IMR-90 (cell line): ENCODE results near the gene ZNF606. TPM values are rescaled to one million over a fixed set of nuclear protein-coding genes. Genes with fewer than 3 reads are reported as not detected.

Experiments used
- ATAC-seq: fragments of 200-7000 bp; cut with Tn5 transposase; 2 replicates; pipeline ENCODE4 v1.9.1; 2020; ENCODE audit warnings: low read depth, mild to moderate bottlenecking, moderate library complexity
- BruUV-seq: library from RNA; stranded (reverse); fragments of 400-500 nt; replicated peaks from 2 replicates; lab custom pipeline; 2021; lab: Mats Ljungman, UMichigan
- CTCF ChIA-PET: fragments of 300-600 bp; formaldehyde crosslinking; extraction: SDS; loops from one replicate; lab custom pipeline; 2021; ENCODE audit warnings: antibody characterized with exemption; lab: Yijun Ruan, JAX
- POLR2A ChIA-PET: fragments of 300-600 bp; sonication (Branson Sonifier 250); formaldehyde crosslinking; loops from one replicate; lab custom pipeline; 2022; ENCODE audit warnings: antibody characterized with exemption; ENCODE audit not compliant: unreplicated experiment; lab: Charles Lee
- DNase-seq: peaks from one replicate; pipeline ENCODE4 v3.0.0; 2013
- H2AFZ ChIP-seq: replicated peaks from 2 replicates; pipeline ENCODE3; 2013; ENCODE audit warnings: low read length, mild to moderate bottlenecking; ENCODE audit not compliant: poor library complexity
- H2AK5ac ChIP-seq: 2 replicates; pipeline ENCODE4 v1.6.1; 2013; ENCODE audit warnings: low read depth, low read length, inconsistent platforms
- H2AK9ac ChIP-seq: replicated peaks from 2 replicates; pipeline ENCODE3; 2013; ENCODE audit warnings: mild to moderate bottlenecking, low read depth, low read length, moderate library complexity; ENCODE audit not compliant: poor library complexity
- H2BK120ac ChIP-seq: 2 replicates; pipeline ENCODE4 v1.6.1; 2013; ENCODE audit warnings: low read depth, low read length, inconsistent platforms
- H2BK15ac ChIP-seq: 3 replicates; pipeline ENCODE4 v1.6.1; 2013; ENCODE audit warnings: low read depth, low read length, inconsistent platforms
- H2BK20ac ChIP-seq: 2 replicates; pipeline ENCODE4 v1.6.1; 2013; ENCODE audit warnings: low read depth, mild to moderate bottlenecking, inconsistent platforms, low read length, moderate library complexity
- H2BK5ac ChIP-seq: 2 replicates; pipeline ENCODE4 v1.6.1; 2013; ENCODE audit warnings: mild to moderate bottlenecking, low read depth, low read length, inconsistent platforms; ENCODE audit not compliant: poor library complexity, severe bottlenecking
- H3K14ac ChIP-seq: replicated peaks from 2 replicates; pipeline ENCODE4 v1.6.1; 2013; ENCODE audit warnings: low read depth, low read length, inconsistent platforms
- H3K18ac ChIP-seq: 2 replicates; pipeline ENCODE4 v1.6.1; 2013; ENCODE audit warnings: low read depth, low read length, control low read depth
- H3K23ac ChIP-seq: 2 replicates; pipeline ENCODE4 v1.6.1; 2013; ENCODE audit warnings: low read depth, low read length, inconsistent platforms
- H3K27ac ChIP-seq: 2 replicates; pipeline ENCODE4 v1.5.1; 2013; ENCODE audit warnings: mild to moderate bottlenecking, control low read depth, low read length; ENCODE audit not compliant: insufficient read depth
- H3K27me3 ChIP-seq: 2 replicates; pipeline ENCODE4 v1.6.1; 2013; ENCODE audit warnings: low read length; ENCODE audit not compliant: control insufficient read depth, insufficient read depth
- H3K36me3 ChIP-seq: 2 replicates; pipeline ENCODE4 v1.6.1; 2013; ENCODE audit warnings: low read length, mixed read lengths; ENCODE audit not compliant: control insufficient read depth, insufficient read depth
- H3K4ac ChIP-seq: 2 replicates; pipeline ENCODE4 v1.6.1; 2013; ENCODE audit warnings: low read depth, low read length, inconsistent platforms
- H3K4me1 ChIP-seq: 2 replicates; pipeline ENCODE4 v1.6.1; 2013; ENCODE audit warnings: low read length, mixed read lengths; ENCODE audit not compliant: control insufficient read depth, insufficient read depth
- H3K4me2 ChIP-seq: 2 replicates; pipeline ENCODE4 v1.6.1; 2013; ENCODE audit warnings: low read depth, mild to moderate bottlenecking, control low read depth, low read length, moderate library complexity
- H3K4me3 ChIP-seq: 2 replicates; pipeline ENCODE4 v1.5.1; 2013; ENCODE audit warnings: low read depth, mild to moderate bottlenecking, control low read depth, low read length, moderate library complexity; ENCODE audit not compliant: insufficient read depth
- H3K56ac ChIP-seq: 2 replicates; pipeline ENCODE4 v1.6.1; 2013; ENCODE audit warnings: low read length, inconsistent platforms; ENCODE audit not compliant: insufficient read depth; ENCODE audit errors: extremely low read depth
- H3K79me1 ChIP-seq, 2 experiments: 2 replicates each; pipeline ENCODE4 v1.6.1; 2013; ENCODE audit warnings: low read length in 2 of 2, inconsistent platforms in 1 of 2, low read depth in 1 of 2
- H3K9ac ChIP-seq: 2 replicates; pipeline ENCODE4 v1.6.1; 2013; ENCODE audit warnings: low read depth, low read length, control low read depth
- H3K9me1 ChIP-seq: 2 replicates; pipeline ENCODE4 v1.6.1; 2013; ENCODE audit warnings: low read length, inconsistent platforms; ENCODE audit not compliant: insufficient read depth
- H3K9me3 ChIP-seq: 2 replicates; pipeline ENCODE4 v1.6.1; 2013; ENCODE audit warnings: low read length; ENCODE audit not compliant: control insufficient read depth, insufficient read depth
- H4K20me1 ChIP-seq: 2 replicates; pipeline ENCODE4 v1.6.1; 2013; ENCODE audit warnings: low read length, inconsistent platforms; ENCODE audit not compliant: insufficient read depth
- H4K5ac ChIP-seq: 2 replicates; pipeline ENCODE4 v1.6.1; 2013; ENCODE audit warnings: mild to moderate bottlenecking, low read depth, low read length, control low read depth
- H4K8ac ChIP-seq, 2 experiments: 2 replicates each; pipeline ENCODE4 v1.6.1; 2013; ENCODE audit warnings: low read depth in 2 of 2, low read length in 2 of 2, control low read depth in 1 of 2, inconsistent platforms in 1 of 2
- H4K91ac ChIP-seq: 2 replicates; pipeline ENCODE4 v1.6.1; 2013; ENCODE audit warnings: low read depth, low read length, inconsistent platforms; ENCODE audit not compliant: insufficient read depth
- MXI1 ChIP-seq: IDR thresholded peaks from 2 replicates; pipeline ENCODE4 v1.6.1; 2012; ENCODE audit warnings: low read depth, mild to moderate bottlenecking, low read length, moderate library complexity, borderline replicate concordance
- WGBS, 2 experiments: methylation state at CpG; one replicate each; pipeline versions ENCODE4 v1.1.5 to v1.1.7; 2013; ENCODE audit warnings: missing lambda C conversion rate in 2 of 2; ENCODE audit not compliant: insufficient read length in 1 of 2; ENCODE audit errors: extremely low coverage in 2 of 2; 5-methylcytosine and 5-hydroxymethylcytosine counted together
- dilution Hi-C: fragments of 300-500 bp; cut with HindIII; formaldehyde crosslinking; loops from one replicate; pipeline ENCODE4 v1.14.3; 2018; ENCODE audit warnings: low sequenced_read_pairs; ENCODE audit not compliant: unreplicated experiment
- in situ Hi-C: fragments of 300-500 bp; cut with MboI; formaldehyde crosslinking; loops from 3 replicates; pipeline ENCODE4 v1.14.3; 2019; ENCODE audit warnings: low sequenced_read_pairs, inconsistent platforms, mixed read lengths
- intact Hi-C: fragments of 100-400 bp; cut with micrococcal nuclease; formaldehyde crosslinking; loops from 2 replicates; pipeline ENCODE4 v1.10.0; 2022
- polyA plus RNA-seq, 3 experiments: library from polyadenylated mRNA; depleted of rRNA; stranded (reverse); fragments of >200 nt; gene quantifications; 2 replicates each; pipeline ENCODE4 v1.2.3, GENCODE V29; 2012; ENCODE audit warnings: low replicate concordance in 1 of 3
- total RNA-seq: library from RNA; depleted of rRNA; stranded (reverse); fragments of >200 nt; gene quantifications from 2 replicates; pipeline ENCODE4 v1.2.3, GENCODE V29; 2012
- TF ChIP-seq, protein P1 (sequence below): conservative IDR thresholded peaks from 2 replicates; pipeline ENCODE4 v1.5.1; 2012; ENCODE audit warnings: mild to moderate bottlenecking, low read depth, low read length, improper control_type of control experiment

ZNF606 gene
- total and polyA plus RNA-seq, 2 of the 4 experiments (the other 2 are of a cell fraction): 4.3 to 9.0 TPM

DNA sequence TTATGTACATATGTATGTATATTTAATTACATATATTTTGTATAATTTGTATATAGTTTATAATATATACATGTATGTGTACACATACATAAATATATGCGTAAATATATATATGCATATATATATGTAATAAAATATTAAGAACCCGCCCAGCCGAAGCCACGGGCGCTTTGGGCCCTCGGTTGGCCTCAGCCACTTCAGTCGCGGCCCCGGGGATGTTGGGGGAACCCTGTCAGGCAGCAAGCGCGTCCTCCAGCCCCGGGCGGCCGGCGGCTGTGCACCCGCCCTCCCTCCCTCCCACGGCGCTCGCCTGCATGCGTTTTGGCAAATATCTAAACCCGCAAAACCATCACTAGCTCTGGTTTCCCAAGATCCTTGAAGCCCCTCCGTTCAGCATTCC is 7.9 kb upstream of the ZNF606 start:
- H3K4me3 ChIP-seq: no peak overlapping the region
- H3K18ac ChIP-seq: no peak overlapping the region
- H2BK120ac ChIP-seq: no peak overlapping the region
- no peaks in the 10 kb centered on the region for H3K9me1 ChIP-seq
- H3K4me2 ChIP-seq: no peak overlapping the region
- no peak overlapping the region for H3K23ac ChIP-seq
- H4K5ac ChIP-seq: no peak overlapping the region
- peaks cover 55% of the 10 kb centered on the region for H3K9me3 ChIP-seq
- no peak overlapping the region for H2BK15ac ChIP-seq
- intact Hi-C loops: no loop called here
- no peak for TF ChIP-seq MXI1
- TF ChIP-seq, protein P1, sequence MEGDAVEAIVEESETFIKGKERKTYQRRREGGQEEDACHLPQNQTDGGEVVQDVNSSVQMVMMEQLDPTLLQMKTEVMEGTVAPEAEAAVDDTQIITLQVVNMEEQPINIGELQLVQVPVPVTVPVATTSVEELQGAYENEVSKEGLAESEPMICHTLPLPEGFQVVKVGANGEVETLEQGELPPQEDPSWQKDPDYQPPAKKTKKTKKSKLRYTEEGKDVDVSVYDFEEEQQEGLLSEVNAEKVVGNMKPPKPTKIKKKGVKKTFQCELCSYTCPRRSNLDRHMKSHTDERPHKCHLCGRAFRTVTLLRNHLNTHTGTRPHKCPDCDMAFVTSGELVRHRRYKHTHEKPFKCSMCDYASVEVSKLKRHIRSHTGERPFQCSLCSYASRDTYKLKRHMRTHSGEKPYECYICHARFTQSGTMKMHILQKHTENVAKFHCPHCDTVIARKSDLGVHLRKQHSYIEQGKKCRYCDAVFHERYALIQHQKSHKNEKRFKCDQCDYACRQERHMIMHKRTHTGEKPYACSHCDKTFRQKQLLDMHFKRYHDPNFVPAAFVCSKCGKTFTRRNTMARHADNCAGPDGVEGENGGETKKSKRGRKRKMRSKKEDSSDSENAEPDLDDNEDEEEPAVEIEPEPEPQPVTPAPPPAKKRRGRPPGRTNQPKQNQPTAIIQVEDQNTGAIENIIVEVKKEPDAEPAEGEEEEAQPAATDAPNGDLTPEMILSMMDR: no peak
- CTCF ChIA-PET: no interaction called here
- H2AK5ac ChIP-seq: no peak overlapping the region
- no peak overlapping the region for H3K56ac ChIP-seq
- POLR2A ChIA-PET: no interaction called here
- no peak overlapping the region for H3K27ac ChIP-seq
- H2BK20ac ChIP-seq: no peak overlapping the region
- no peak overlapping the region for H4K91ac ChIP-seq
- no peaks in the 10 kb centered on the region for H4K20me1 ChIP-seq
- H2BK5ac ChIP-seq: no peak overlapping the region
- H3K9ac ChIP-seq: no peak overlapping the region
- no peak overlapping the region for H2AFZ ChIP-seq
- H3K14ac ChIP-seq: no peak overlapping the region
- WGBS, 2 experiments: no CpG with 5 or more reads among the region's 22 CpGs
- DNase-seq (no peak), ATAC-seq (no peak)
- BruUV-seq: no TSS peak
- no peak overlapping the region for H4K8ac ChIP-seq
- in situ Hi-C loops: no loop called here
- no peaks in the 10 kb centered on the region for H3K4me1 ChIP-seq
- no peaks in the 10 kb centered on the region for H3K79me1 ChIP-seq
- dilution Hi-C loops: no loop called here
- peaks cover 13% of the 10 kb centered on the region for H3K36me3 ChIP-seq
- H3K27me3 ChIP-seq: no peaks in the 10 kb centered on the region
- no peak overlapping the region for H2AK9ac ChIP-seq
- H3K4ac ChIP-seq: no peak overlapping the region
